Neutrophil (primary cell): ENCODE data around the gene ACTN2.

ENCODE experiments used
- H3K27ac ChIP-seq: fragments of 200-600 bp; sonication (generic); 2 replicates; pipeline ENCODE4 v1.5.1; 2016; ENCODE audit warnings: mild to moderate bottlenecking, moderate library complexity
- H3K27me3 ChIP-seq: fragments of 200-600 bp; sonication (generic); 2 replicates; pipeline ENCODE4 v1.6.0; 2016; ENCODE audit warnings: mild to moderate bottlenecking
- H3K36me3 ChIP-seq: fragments of 200-600 bp; sonication (generic); 2 replicates; pipeline ENCODE4 v1.5.1; 2017
- H3K4me1 ChIP-seq, 2 experiments: fragments of 200-600 bp in 1 of 2; sonication (generic) in 1 of 2; 1 replicate in 1 of 2; 2 replicates in 1 of 2; pipeline versions ENCODE4 v1.5.1 to v1.6.1; 2013 to 2016; ENCODE audit warnings: low read depth in 1 of 2, low read length in 1 of 2, mild to moderate bottlenecking in 1 of 2, moderate library complexity in 1 of 2; ENCODE audit not compliant: control insufficient read depth in 1 of 2, insufficient read depth in 1 of 2
- H3K4me3 ChIP-seq, 2 experiments: fragments of 200-600 bp in 1 of 2; sonication (generic) in 1 of 2; 1 replicate in 1 of 2; 2 replicates in 1 of 2; pipeline ENCODE4 v1.5.1; 2013 to 2016; ENCODE audit warnings: low read depth in 1 of 2, low read length in 1 of 2, mild to moderate bottlenecking in 1 of 2, moderate library complexity in 1 of 2
- H3K9me3 ChIP-seq: fragments of 200-600 bp; sonication (generic); 2 replicates; pipeline ENCODE4 v1.5.1; 2016
- TF ChIP-seq, protein P1 (sequence below): fragments of 200-600 bp; sonication (generic); IDR thresholded peaks from 2 replicates; pipeline ENCODE4 v1.5.1; 2016; ENCODE audit warnings: antibody characterized with exemption

The ACTN2 gene

DNA sequence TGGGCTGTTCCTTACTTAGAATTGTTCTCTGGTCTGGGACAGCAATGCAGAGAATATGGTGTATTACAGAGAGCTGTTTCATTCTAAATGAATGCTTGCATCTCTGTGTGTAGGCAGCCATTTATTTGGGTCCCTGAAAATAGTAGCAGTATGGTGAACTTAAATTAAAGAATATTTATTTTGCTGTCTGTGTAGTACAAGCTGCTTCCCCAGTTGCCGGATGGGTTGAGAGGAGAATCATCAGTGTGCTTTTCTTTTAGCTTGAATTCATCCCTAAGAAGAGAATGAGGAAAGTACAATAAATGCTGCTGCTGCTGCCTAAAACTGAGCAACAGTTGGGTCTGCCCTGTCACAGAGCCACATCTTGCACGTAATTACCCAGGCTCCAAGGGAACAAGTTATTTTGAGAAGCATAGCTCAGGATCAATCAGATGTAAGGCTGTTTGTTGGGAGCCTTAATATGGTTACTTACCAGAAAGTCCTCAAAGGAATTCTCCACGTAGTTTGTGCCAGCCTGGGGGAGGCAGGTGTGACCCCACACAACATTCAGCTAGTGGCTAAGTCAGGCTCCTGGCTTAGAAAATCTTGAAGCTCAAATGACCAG, 16.6 kb downstream of the ACTN2 start:
- Histone ChIP-seq H3K27ac (no peak overlapping the region), H3K36me3 (no peaks in the 10 kb centered on the region), H3K4me3 (no peak overlapping the region), H3K4me1 (no peaks in the 10 kb centered on the region), H3K9me3 (no peaks in the 10 kb centered on the region), H3K27me3 (peaks cover 51% of the 10 kb centered on the region)
- TF ChIP-seq, protein P1, sequence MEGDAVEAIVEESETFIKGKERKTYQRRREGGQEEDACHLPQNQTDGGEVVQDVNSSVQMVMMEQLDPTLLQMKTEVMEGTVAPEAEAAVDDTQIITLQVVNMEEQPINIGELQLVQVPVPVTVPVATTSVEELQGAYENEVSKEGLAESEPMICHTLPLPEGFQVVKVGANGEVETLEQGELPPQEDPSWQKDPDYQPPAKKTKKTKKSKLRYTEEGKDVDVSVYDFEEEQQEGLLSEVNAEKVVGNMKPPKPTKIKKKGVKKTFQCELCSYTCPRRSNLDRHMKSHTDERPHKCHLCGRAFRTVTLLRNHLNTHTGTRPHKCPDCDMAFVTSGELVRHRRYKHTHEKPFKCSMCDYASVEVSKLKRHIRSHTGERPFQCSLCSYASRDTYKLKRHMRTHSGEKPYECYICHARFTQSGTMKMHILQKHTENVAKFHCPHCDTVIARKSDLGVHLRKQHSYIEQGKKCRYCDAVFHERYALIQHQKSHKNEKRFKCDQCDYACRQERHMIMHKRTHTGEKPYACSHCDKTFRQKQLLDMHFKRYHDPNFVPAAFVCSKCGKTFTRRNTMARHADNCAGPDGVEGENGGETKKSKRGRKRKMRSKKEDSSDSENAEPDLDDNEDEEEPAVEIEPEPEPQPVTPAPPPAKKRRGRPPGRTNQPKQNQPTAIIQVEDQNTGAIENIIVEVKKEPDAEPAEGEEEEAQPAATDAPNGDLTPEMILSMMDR: no peak

DNA sequence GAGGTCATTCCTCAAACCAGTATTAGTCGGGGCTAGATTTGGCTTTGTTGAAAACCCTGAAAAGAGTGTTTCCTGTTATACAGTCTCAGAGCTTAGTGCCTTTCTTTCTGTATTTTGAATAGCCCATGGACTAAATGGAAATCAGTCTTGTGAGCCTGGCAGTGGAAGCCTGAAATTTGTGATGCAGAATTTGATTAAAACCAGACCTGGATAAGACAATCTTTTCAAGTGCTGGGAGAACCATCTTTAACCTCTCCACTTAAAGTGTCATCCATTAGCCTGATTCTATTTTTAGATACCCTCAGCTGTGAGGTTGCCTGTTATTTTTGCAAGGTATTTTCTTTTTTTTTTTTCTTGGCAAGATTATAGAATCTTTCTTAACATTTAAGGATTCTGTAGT, 19.5 kb downstream of the ACTN2 start:
- H3K4me1 ChIP-seq: no peaks in the 10 kb centered on the region
- H3K9me3 ChIP-seq: no peaks in the 10 kb centered on the region
- TF ChIP-seq, protein P1: no peak
- H3K27me3 ChIP-seq: peaks cover 42% of the 10 kb centered on the region
- no peak overlapping the region for H3K27ac ChIP-seq
- no peak overlapping the region for H3K4me3 ChIP-seq
- H3K36me3 ChIP-seq: no peaks in the 10 kb centered on the region

DNA sequence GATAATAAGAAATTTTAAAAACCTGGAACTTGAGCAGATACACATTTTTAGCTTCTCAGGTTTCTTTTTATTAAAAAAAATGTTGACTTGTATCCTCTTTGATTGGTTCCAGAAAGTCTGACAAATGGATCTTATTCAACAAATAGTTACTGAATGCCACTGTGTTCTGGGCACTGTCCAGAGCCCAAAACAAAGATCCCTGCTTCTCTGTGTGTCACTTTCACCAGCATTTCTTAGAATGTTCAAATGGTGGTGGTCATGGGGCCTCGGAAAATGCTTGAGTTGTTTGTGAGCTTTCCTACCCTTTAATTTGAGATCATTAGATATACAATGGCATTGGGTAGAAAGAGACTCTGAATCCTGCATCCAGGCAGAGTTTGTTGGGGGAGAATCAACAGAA, 19.9 kb downstream of the ACTN2 start:
- TF ChIP-seq, protein P1: no peak

DNA sequence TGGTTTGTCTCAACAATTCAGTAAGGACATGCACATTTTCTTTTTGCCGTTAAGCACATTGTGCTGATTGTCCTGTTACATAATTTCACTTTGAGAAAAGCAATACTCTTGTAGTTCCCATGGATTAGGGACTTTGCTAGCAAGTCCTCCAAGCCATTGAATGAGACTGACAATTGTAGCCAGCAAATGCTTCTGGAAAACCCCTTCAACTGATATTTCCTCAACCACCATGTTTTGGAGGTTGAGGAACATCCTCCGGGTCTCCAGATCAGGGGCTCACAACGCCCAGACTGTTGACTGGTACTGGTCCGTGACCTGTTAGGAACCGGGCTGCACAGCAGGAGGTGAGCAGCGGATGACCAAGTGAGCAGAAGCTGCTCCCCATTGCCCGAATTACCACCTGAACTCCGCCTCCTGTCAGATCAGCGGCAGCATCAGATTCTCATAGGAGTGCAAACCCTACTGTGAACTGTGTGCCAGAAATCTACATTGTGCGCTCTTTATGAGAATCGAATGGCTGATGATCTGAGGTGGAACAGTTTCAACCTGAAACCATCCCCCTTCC, 24.1 kb downstream of the ACTN2 start:
- TF ChIP-seq, protein P1: no peak
- Histone ChIP-seq H3K4me1 (no peaks in the 10 kb centered on the region), H3K9me3 (no peaks in the 10 kb centered on the region), H3K27me3 (peaks cover 32% of the 10 kb centered on the region), H3K36me3 (no peaks in the 10 kb centered on the region), H3K4me3 (no peak overlapping the region), H3K27ac (no peak overlapping the region)

More for the DNA sequence above, 19.9 kb downstream of the ACTN2 start:
- no peak overlapping the region for H3K4me3 ChIP-seq
- H3K36me3 ChIP-seq: no peaks in the 10 kb centered on the region
- no peaks in the 10 kb centered on the region for H3K9me3 ChIP-seq
- H3K4me1 ChIP-seq: no peaks in the 10 kb centered on the region
- H3K27ac ChIP-seq: no peak overlapping the region
- peaks cover 42% of the 10 kb centered on the region for H3K27me3 ChIP-seq

DNA sequence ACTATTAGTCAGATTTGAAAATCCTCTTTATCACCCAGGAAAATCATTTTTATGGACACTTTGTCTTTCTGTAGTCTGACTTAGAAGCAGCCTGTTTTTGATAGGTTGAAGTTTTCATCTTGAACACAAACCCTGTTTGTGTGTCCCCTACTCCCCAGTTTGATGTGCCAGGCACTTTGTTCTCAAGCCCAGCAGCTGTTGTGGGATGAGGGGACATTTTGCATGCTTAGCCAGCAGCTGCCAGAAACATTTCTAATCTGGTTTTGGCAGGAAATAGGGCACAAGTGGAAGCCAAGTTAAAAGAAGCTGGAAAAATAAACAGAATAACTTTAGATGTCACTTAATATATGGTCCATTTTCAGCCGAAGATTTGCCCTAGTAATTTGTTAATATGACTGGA, 29.9 kb downstream of the ACTN2 start:
- no peaks in the 10 kb centered on the region for H3K4me1 ChIP-seq
- TF ChIP-seq, protein P1: no peak
- no peaks in the 10 kb centered on the region for H3K9me3 ChIP-seq
- no peak overlapping the region for H3K4me3 ChIP-seq
- no peaks in the 10 kb centered on the region for H3K36me3 ChIP-seq
- no peak overlapping the region for H3K27ac ChIP-seq
- peaks cover 30% of the 10 kb centered on the region for H3K27me3 ChIP-seq
